ENCODE data around the gene LRRC37A2.
"Not testable (repeated sequence)": the region's sequence is repeated elsewhere in the genome, so short reads cannot be mapped to it uniquely, and the experiment has no call there.

GRCh38 chr17:46590157-46591146, 78.2 kb downstream of the LRRC37A2 start, which contains the start of gene NSF:
- not testable (repeated sequence) for TF ChIP-seq CTCF (IDR thresholded peaks at IDR 0.05 in 4 of 5, conservative IDR thresholded peaks at IDR 0.05 in 1 of 5); POLR2A (IDR thresholded peaks at IDR 0.05)
